Measurements from ENCODE around the gene LDLRAP1.

Gene LDLRAP1

GRCh38 chr1:25611843-25612242, 68.4 kb downstream of the LDLRAP1 start:
- Histone ChIP-seq H3K9ac (no peak overlapping the region), H3K79me2 (ENCODE audit: insufficient read depth, low read depth) (no peaks in the 10 kb centered on the region), H3K4me1 (ENCODE audit: low read depth, poor library complexity, severe bottlenecking) (peaks cover 70% of the 10 kb centered on the region), H3K27ac (no peak overlapping the region), H4K20me1 (ENCODE audit: insufficient read depth) (no peaks in the 10 kb centered on the region), H3K4me3 (IDR thresholded peaks at IDR 0.05; ENCODE audit: insufficient read depth, low read depth, low read length) (no peak overlapping the region), H3K4me2 (no peak overlapping the region), H3K36me3 (ENCODE audit: insufficient read depth) (no peaks in the 10 kb centered on the region), H3K27me3 (ENCODE audit: insufficient read depth, low read depth) (peaks cover 7% of the 10 kb centered on the region; the same call in 1 of the 2 replicates), H2AFZ (ENCODE audit: low read depth) (no peak overlapping the region)
- no peak for TF ChIP-seq CTCF (conservative IDR thresholded peaks at IDR 0.05; ENCODE audit: low read depth, low read length)

- Histone ChIP-seq H3K27me3 (ENCODE audit: insufficient read depth, low read depth) (peaks cover 7% of the 10 kb centered on the region; the same call in 1 of the 2 replicates), H2AFZ (ENCODE audit: low read depth) (no peak overlapping the region), H3K79me2 (ENCODE audit: insufficient read depth, low read depth) (no peaks in the 10 kb centered on the region), H3K36me3 (ENCODE audit: insufficient read depth) (no peaks in the 10 kb centered on the region), H3K9ac (no peak overlapping the region), H3K4me3 (IDR thresholded peaks at IDR 0.05; ENCODE audit: insufficient read depth, low read depth, low read length) (no peak overlapping the region), H4K20me1 (ENCODE audit: insufficient read depth) (no peaks in the 10 kb centered on the region), H3K4me1 (ENCODE audit: low read depth, poor library complexity, severe bottlenecking) (peaks cover 65% of the 10 kb centered on the region), H3K27ac (no peak overlapping the region), H3K4me2 (no peak overlapping the region)
- TF ChIP-seq CTCF (conservative IDR thresholded peaks at IDR 0.05; ENCODE audit: low read depth, low read length), result no peak
Observed at GRCh38 chr1:25612421-25612820, 69.0 kb downstream of the LDLRAP1 start.

GRCh38 chr1:25613091-25613490, 69.7 kb downstream of the LDLRAP1 start:
- Histone ChIP-seq H4K20me1 (ENCODE audit: insufficient read depth) (no peaks in the 10 kb centered on the region), H3K36me3 (ENCODE audit: insufficient read depth) (no peaks in the 10 kb centered on the region), H3K4me2 (no peak overlapping the region), H3K79me2 (ENCODE audit: insufficient read depth, low read depth) (peaks cover 6% of the 10 kb centered on the region; the same call in 1 of the 2 replicates), H3K9ac (no peak overlapping the region), H3K27me3 (ENCODE audit: insufficient read depth, low read depth) (peaks cover 7% of the 10 kb centered on the region; the same call in 1 of the 2 replicates), H3K4me3 (IDR thresholded peaks at IDR 0.05; ENCODE audit: insufficient read depth, low read depth, low read length) (no peak overlapping the region), H3K4me1 (ENCODE audit: low read depth, poor library complexity, severe bottlenecking) (peaks cover 59% of the 10 kb centered on the region), H2AFZ (ENCODE audit: low read depth) (no peak overlapping the region), H3K27ac (no peak overlapping the region)
- TF ChIP-seq CTCF (conservative IDR thresholded peaks at IDR 0.05; ENCODE audit: low read depth, low read length), result no peak

GRCh38 chr1:25614501-25615171, 71.2 kb downstream of the LDLRAP1 start:
- TF ChIP-seq CTCF (conservative IDR thresholded peaks at IDR 0.05; ENCODE audit: low read depth, low read length), result no peak
- Histone ChIP-seq H3K4me3 (IDR thresholded peaks at IDR 0.05; ENCODE audit: insufficient read depth, low read depth, low read length) (no peak overlapping the region), H4K20me1 (ENCODE audit: insufficient read depth) (no peaks in the 10 kb centered on the region), H3K4me2 (peak overlapping the region; percentile 94), H2AFZ (ENCODE audit: low read depth) (no peak overlapping the region), H3K79me2 (ENCODE audit: insufficient read depth, low read depth) (peaks cover 21% of the 10 kb centered on the region; the same call in 1 of the 2 replicates), H3K9ac (no peak overlapping the region), H3K36me3 (ENCODE audit: insufficient read depth) (no peaks in the 10 kb centered on the region), H3K4me1 (ENCODE audit: low read depth, poor library complexity, severe bottlenecking) (peaks cover 59% of the 10 kb centered on the region), H3K27me3 (ENCODE audit: insufficient read depth, low read depth) (peaks cover 7% of the 10 kb centered on the region; the same call in 1 of the 2 replicates), H3K27ac (no peak overlapping the region)
